PC-9 (cell line): ENCODE data around the gene CCDC85A.

ENCODE experiments used
- CTCF ChIP-seq: fragments of 200-600 bp; sonication (generic); conservative IDR thresholded peaks from 2 replicates; pipeline ENCODE4 v1.6.1; 2017; ENCODE audit warnings: mixed run types, antibody characterized with exemption, mild to moderate bottlenecking, moderate library complexity
- EZH2 ChIP-seq: fragments of 200-600 bp; sonication (generic); IDR thresholded peaks from 2 replicates; pipeline ENCODE4 v1.8.0; 2017; ENCODE audit warnings: antibody characterized with exemption, low read depth

GRCh38 chr2:56390644-56391043 lies 206.9 kb downstream of the CCDC85A start:
- no peak for TF ChIP-seq CTCF
- no peak for TF ChIP-seq EZH2
